Natural killer cell treated with Interleukin-12 subunit alpha and Interleukin-12 subunit beta and Interleukin-15 and Interleukin-18, amount 100 ng/mL, for 72 hours (primary cell): ENCODE results near the gene KIAA1191. TPM values are rescaled to one million over a fixed set of nuclear protein-coding genes. Genes with fewer than 3 reads are reported as not detected.
"Not testable (repeated sequence)": the region's sequence is repeated elsewhere in the genome, so short reads cannot be mapped to it uniquely, and the experiment has no call there.

ENCODE experiments used
- ATAC-seq, 2 donors: fragments of 150-1000 bp; cut with Tn5 transposase in 1 of 2; sonication (Bioruptor Pico), chemical (Tn5 transposase) in 1 of 2; 2 replicates each; pipeline ENCODE4 v1.10.0; 2021
- DNase-seq: peaks from one replicate; pipeline ENCODE4 v3.0.0; 2022; ENCODE audit warnings: low spot score
- H3K27ac Mint-ChIP-seq, 2 donors: 1 replicate in 1 of 2; 2 replicates in 1 of 2; pipeline ENCODE4 v1.8.0; 2022; ENCODE audit warnings: mixed read lengths in 2 of 2, mild to moderate bottlenecking in 1 of 2, moderate library complexity in 1 of 2
- H3K27me3 Mint-ChIP-seq, 2 donors: 1 replicate in 1 of 2; 2 replicates in 1 of 2; pipeline ENCODE4 v1.8.0; 2022; ENCODE audit warnings: mixed read lengths in 2 of 2
- H3K36me3 Mint-ChIP-seq: one replicate; pipeline ENCODE4 v1.8.0; 2022; ENCODE audit warnings: mixed read lengths
- H3K4me1 Mint-ChIP-seq, 2 donors: 1 replicate in 1 of 2; 2 replicates in 1 of 2; pipeline ENCODE4 v1.8.0; 2022; ENCODE audit warnings: low read depth in 2 of 2, mixed read lengths in 2 of 2, mild to moderate bottlenecking in 1 of 2
- H3K4me3 Mint-ChIP-seq: one replicate; pipeline ENCODE4 v1.8.0; 2022; ENCODE audit warnings: mixed read lengths
- H3K9me3 Mint-ChIP-seq: 2 replicates; pipeline ENCODE4 v1.8.0; 2022; ENCODE audit warnings: mixed read lengths
- total RNA-seq, 2 donors: library from RNA; stranded (reverse); gene quantifications; one replicate each; pipeline ENCODE4 v1.2.3, GENCODE V29; 2022

Gene KIAA1191
- total RNA-seq, 2 donors from 2014 or later: 61.1 to 66.7 TPM

DNA sequence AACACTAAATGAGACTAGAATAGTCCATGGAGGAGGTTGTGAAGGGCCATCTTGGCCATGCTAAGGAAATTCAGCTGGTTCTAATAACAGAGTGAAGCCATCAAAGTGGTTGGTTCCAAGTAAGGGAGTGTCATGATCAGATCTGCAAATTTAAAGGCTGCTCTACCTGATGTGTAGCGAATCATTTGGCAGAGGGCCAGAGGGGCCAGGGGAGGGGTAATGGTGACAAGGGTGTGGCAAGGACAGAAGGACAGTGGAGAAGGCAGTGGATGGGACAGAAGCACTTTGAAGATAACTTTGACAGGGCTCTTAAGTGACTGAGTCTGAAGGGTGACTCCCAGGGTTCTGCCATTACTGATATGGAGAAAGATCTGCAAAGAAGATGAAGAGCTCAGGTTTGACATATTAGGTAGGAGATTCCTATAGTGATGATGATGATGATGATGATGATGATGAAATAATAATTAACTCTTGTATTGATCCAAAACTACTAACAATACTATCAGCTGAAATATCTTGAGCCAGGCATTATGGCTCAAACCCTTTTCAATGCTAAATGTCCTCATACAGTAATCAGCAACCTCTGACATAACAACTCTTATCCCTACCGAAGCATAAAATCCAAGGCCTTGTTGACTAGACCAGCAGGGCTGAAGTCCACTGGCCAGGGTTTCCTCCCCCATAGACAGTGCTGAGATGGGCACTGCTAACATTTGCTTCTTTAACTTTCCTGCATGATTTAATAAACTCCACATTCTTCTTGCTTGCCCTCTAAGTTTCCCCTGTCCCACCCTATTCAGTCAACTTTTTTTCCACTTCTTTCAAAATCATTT is 20.0 kb downstream of the KIAA1191 start:
- no peak for ATAC-seq
- H3K36me3 Mint-ChIP-seq: peaks cover 5% of the 10 kb centered on the region
- peak overlapping the region in 1 of 2 donors; percentile 0 for H3K27ac Mint-ChIP-seq
- H3K27me3 Mint-ChIP-seq: no peaks in the 10 kb centered on the region
- no peaks in the 10 kb centered on the region for H3K4me1 Mint-ChIP-seq
- no peak overlapping the region for H3K4me3 Mint-ChIP-seq
- no peaks in the 10 kb centered on the region for H3K9me3 Mint-ChIP-seq
- DNase-seq: no peak

DNA sequence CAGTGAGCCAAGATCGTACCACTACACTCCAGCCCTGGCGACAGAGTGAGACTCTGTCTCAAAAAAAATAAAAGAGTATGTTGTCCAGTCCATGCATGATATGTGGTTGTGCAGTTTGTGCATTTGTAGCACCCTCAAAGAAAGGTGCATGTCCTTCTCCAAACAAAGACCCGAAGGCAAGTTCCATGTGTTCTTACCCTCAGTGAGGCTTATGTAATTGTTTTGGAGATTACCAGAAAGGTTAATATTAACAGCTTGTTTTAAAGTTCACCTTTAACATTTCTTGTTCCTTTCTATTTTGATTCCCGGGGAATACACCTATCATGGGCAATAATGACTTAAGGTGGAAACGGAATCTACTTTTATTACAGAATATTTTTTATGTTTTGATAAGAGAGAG is 22.3 kb downstream of the KIAA1191 start:
- Mint-ChIP-seq H3K4me3 (no peak overlapping the region), H3K27ac (no peak overlapping the region), H3K36me3 (peaks cover under 1% of the 10 kb centered on the region), H3K9me3 (no peaks in the 10 kb centered on the region), H3K27me3 (no peaks in the 10 kb centered on the region), H3K4me1 (no peaks in the 10 kb centered on the region)
- no peak for ATAC-seq
- no peak for DNase-seq

DNA sequence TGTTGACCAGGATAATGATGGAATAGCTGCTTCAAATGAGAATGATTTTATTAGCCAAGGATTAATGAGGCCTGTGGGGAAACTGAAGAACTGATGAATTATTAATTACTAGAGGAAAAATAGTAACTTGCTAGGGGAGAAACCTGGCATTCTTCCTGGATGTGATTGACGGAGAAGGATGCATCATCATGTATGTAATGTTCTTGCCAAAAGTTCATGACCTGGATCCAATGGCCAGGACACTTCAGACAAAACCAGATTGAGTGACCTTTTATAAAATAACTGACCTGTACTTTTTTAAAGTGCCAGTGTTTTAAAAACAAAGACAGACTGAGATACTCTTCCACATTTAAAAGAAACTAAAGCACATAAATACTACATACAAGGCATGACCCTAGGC is 23.7 kb downstream of the KIAA1191 start:
- DNase-seq: no peak
- no peak overlapping the region for H3K27ac Mint-ChIP-seq
- peaks cover 9% of the 10 kb centered on the region for H3K36me3 Mint-ChIP-seq
- no peak overlapping the region for H3K4me3 Mint-ChIP-seq
- no peaks in the 10 kb centered on the region for H3K27me3 Mint-ChIP-seq
- H3K4me1 Mint-ChIP-seq: no peaks in the 10 kb centered on the region
- H3K9me3 Mint-ChIP-seq: no peaks in the 10 kb centered on the region
- no peak for ATAC-seq

DNA sequence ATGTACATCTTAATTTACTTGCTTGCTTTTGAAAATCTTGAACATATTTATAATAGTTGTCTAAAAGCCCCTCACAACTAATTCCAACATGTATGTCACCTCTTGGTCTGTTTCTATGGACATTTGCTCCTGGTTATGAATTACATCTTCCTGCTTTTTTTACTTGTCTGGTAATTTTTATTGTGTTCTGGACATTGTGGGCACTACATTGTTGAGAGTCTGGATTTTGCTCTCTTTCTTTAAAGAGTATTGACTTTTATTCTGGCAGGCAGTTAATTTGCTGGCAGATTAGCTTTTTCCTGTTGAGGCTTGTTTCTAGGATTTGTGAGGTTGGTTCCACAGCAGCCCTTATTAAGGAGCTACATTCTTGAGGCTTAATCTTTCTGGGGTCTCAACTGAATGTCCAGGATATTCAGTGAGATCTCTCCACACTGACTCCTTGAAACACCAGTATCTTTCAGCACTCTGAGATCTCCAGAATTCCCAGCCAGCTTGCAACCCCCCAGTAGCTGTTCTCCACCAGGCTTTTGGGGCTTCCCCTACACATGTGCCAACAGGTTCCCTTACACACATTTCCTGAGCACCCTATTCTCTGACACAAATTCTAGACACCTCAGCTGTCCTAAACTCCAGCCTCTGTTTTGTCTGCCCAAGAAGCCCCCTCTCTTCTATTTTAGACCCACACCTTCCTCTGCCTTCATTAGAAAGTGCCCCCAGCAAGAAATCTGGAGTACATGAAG is 27.4 kb downstream of the KIAA1191 start:
- Mint-ChIP-seq H3K4me1 (no peaks in the 10 kb centered on the region), H3K27me3 (no peaks in the 10 kb centered on the region), H3K4me3 (no peak overlapping the region), H3K27ac (no peak overlapping the region), H3K36me3 (peaks cover 9% of the 10 kb centered on the region), H3K9me3 (no peaks in the 10 kb centered on the region)
- ATAC-seq (no peak), DNase-seq (no peak)

DNA sequence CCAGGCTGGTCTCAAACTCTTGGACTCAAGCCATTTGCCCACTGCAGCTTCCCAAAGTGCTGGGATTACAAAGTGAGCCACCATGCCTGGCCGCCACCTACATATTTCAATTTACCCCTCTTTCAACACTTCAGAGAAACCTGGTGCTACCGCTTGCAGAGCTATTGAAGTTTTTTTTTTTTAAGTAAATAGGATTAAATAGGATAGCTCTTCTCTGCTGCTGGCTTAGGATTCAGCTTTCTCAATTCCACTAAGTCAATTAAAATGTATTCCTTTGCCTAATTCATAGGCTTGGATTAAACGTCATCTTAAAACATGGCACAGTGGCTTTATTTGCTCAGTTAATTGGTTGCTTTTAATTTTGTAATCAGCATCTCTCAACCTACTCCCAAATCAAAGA is 41.0 kb downstream of the KIAA1191 start:
- no peak overlapping the region for H3K4me3 Mint-ChIP-seq
- no peak overlapping the region for H3K27ac Mint-ChIP-seq
- no peak for ATAC-seq
- no peaks in the 10 kb centered on the region for H3K9me3 Mint-ChIP-seq
- no peaks in the 10 kb centered on the region for H3K27me3 Mint-ChIP-seq
- no peak for DNase-seq
- H3K36me3 Mint-ChIP-seq: no peaks in the 10 kb centered on the region
- no peaks in the 10 kb centered on the region for H3K4me1 Mint-ChIP-seq

DNA sequence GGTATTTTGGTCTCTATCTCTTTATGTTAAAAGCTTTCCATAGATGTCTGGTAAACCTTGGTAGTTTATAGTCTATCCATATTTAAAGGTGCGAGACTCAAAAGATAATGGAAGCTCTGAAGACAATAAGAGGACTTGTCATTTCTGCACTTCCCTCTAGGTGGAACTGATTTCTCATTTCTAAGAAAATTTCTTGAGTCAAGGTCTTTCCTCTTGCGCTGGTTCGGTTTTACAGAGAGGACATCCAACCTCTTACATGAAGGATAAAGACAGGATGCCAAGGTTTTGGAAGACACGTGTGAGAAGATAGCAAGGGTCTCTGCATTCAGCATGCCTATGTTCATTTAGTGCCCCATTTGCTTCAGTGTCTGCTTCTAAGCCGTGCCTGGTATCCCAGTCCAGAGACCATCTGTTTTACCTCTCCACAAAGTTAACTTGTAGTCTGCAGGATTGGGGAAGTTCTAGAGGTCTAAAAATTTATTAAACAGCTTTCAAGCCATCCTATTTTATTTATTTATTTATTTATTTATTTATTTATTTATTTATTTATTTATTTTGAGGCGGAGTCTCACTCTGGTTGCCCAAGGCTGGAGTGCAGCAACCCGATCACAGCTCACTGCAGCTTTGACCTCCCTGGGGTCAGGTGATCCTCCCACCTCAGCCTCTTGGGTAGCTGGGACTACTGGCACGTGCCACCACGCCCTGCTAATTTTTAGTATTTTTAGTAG is 41.6 kb downstream of the KIAA1191 start:
- no peaks in the 10 kb centered on the region for H3K4me1 Mint-ChIP-seq
- H3K4me3 Mint-ChIP-seq: no peak overlapping the region
- no peak overlapping the region for H3K27ac Mint-ChIP-seq
- no peaks in the 10 kb centered on the region for H3K9me3 Mint-ChIP-seq
- no peak for DNase-seq
- ATAC-seq: no peak
- H3K27me3 Mint-ChIP-seq: no peaks in the 10 kb centered on the region
- no peaks in the 10 kb centered on the region for H3K36me3 Mint-ChIP-seq

DNA sequence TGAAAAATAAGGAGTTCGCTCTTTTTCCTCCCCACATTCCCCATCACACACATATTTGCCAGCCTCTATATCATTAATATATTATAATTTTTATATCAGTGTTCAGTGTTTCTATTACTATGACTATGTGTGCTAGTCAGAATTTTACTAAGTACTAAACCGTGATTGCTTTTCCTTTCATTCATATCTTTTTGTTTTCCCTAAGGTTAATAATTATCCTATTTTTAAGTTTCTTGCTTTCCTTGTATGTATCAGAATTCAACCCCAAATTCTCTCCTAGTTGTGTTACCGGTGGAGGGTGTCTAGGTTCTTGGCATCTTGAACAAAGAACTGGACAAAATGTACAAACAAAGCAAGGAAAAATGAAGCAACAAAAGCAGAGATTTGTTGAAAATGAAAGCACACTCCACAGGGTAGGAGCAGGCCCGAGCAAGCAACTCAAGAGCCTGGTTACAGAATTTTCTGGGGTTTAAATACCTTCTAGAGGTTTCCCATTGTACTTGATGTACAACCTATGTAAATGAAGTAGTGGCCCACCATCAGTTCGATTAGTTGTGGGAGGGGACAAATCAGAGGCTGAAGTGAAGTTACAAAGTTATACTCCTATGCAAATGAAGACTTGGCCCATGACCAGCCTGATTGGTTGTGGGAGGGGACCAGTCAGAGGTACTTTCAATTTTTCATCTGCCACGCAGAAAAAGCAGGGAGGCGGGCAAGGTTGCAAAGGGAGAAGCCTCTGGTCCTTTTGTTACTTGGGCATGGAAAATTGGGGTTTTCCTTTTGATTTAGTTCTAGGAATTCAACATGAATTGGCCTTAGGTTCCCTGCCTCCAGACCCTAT is 43.8 kb downstream of the KIAA1191 start:
- H3K4me1 Mint-ChIP-seq: no peaks in the 10 kb centered on the region

DNA sequence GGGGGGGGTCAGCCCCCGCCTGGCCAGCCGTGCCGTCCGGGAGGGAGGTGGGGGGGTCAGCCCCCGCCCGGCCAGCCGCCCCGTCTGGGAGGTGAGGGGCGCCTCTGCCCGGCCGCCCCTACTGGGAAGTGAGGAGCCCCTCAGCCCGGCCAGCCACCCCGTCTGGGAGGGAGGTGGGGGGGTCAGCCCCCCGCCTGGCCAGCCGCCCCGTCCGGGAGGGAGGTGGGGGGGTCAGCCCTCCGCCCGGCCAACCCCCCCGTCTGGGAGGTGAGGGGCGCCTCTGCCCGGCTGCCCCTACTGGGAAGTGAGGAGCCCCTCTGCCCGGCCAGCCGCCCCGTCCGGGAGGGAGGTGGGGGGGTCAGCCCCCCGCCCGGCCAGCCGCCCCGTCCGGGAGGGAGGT is 56.2 kb downstream of the KIAA1191 start:
- H3K27me3 Mint-ChIP-seq, H3K9me3 Mint-ChIP-seq, H3K4me3 Mint-ChIP-seq, DNase-seq, H3K27ac Mint-ChIP-seq, ATAC-seq, H3K4me1 Mint-ChIP-seq: not testable (repeated sequence)
- H3K36me3 Mint-ChIP-seq: peaks cover 17% of the 10 kb centered on the region

More for the DNA sequence above, 43.8 kb downstream of the KIAA1191 start:
- DNase-seq: no peak
- Mint-ChIP-seq H3K27ac (no peak overlapping the region), H3K36me3 (no peaks in the 10 kb centered on the region), H3K4me3 (no peak overlapping the region), H3K27me3 (no peaks in the 10 kb centered on the region), H3K9me3 (no peaks in the 10 kb centered on the region)
- no peak for ATAC-seq

Other genes starting within 250 kb of the KIAA1191 start
- 10 to 100 TPM; 16.5 to 39.6 TPM for gene SIMC1, start 123.3 kb downstream of the KIAA1191 start, total RNA-seq
- 10 to 100 TPM in 1 of 2 donors, 1 to 10 TPM in 1; 8.1 to 12.9 TPM for gene ARL10, start 3.7 kb upstream of the KIAA1191 start, total RNA-seq
- 100 to 1,000 TPM in 1 of 2 donors, 10 to 100 TPM in 1; 62.0 to 155 TPM for gene NOP16, start 26.8 kb upstream of the KIAA1191 start, total RNA-seq
- gene HIGD2A, start 27.0 kb upstream of the KIAA1191 start, total RNA-seq: 100 to 1,000 TPM in 1 of 2 donors, 10 to 100 TPM in 1; 88.9 to 117 TPM
- gene CLTB, start 54.8 kb upstream of the KIAA1191 start, total RNA-seq: 10 to 100 TPM; 64.0 to 80.5 TPM
- gene FAF2, start 86.6 kb upstream of the KIAA1191 start, total RNA-seq: 10 to 100 TPM; 47.3 to 50.5 TPM
- 10 to 100 TPM; 58.1 to 76.3 TPM for gene RNF44, start 175.6 kb upstream of the KIAA1191 start, total RNA-seq
- under 1 TPM; 0.33 to 0.40 TPM for gene CDHR2, start 187.6 kb upstream of the KIAA1191 start, total RNA-seq
- gene GPRIN1, start 248.4 kb upstream of the KIAA1191 start, total RNA-seq: 1 to 10 TPM; 2.7 to 5.9 TPM